Natural killer cell treated with Interleukin-12 subunit alpha and Interleukin-12 subunit beta and Interleukin-15 and Interleukin-18, amount 100 ng/mL, for 72 hours (primary cell): Measurements from ENCODE around the gene SYNJ1. TPM values are rescaled to one million over a fixed set of nuclear protein-coding genes. Genes with fewer than 3 reads are reported as not detected.
"Not testable (repeated sequence)": the region's sequence is repeated elsewhere in the genome, so short reads cannot be mapped to it uniquely, and the experiment has no call there.

Experiments
- ATAC-seq, 2 donors: fragments of 150-1000 bp; cut with Tn5 transposase in 1 of 2; sonication (Bioruptor Pico), chemical (Tn5 transposase) in 1 of 2; 2 replicates each; pipeline ENCODE4 v1.10.0; 2021
- DNase-seq: peaks from one replicate; pipeline ENCODE4 v3.0.0; 2022; ENCODE audit warnings: low spot score
- H3K27ac Mint-ChIP-seq, 2 donors: 1 replicate in 1 of 2; 2 replicates in 1 of 2; pipeline ENCODE4 v1.8.0; 2022; ENCODE audit warnings: mixed read lengths in 2 of 2, mild to moderate bottlenecking in 1 of 2, moderate library complexity in 1 of 2
- H3K27me3 Mint-ChIP-seq, 2 donors: 1 replicate in 1 of 2; 2 replicates in 1 of 2; pipeline ENCODE4 v1.8.0; 2022; ENCODE audit warnings: mixed read lengths in 2 of 2
- H3K36me3 Mint-ChIP-seq: one replicate; pipeline ENCODE4 v1.8.0; 2022; ENCODE audit warnings: mixed read lengths
- H3K4me1 Mint-ChIP-seq, 2 donors: 1 replicate in 1 of 2; 2 replicates in 1 of 2; pipeline ENCODE4 v1.8.0; 2022; ENCODE audit warnings: low read depth in 2 of 2, mixed read lengths in 2 of 2, mild to moderate bottlenecking in 1 of 2
- H3K4me3 Mint-ChIP-seq: one replicate; pipeline ENCODE4 v1.8.0; 2022; ENCODE audit warnings: mixed read lengths
- H3K9me3 Mint-ChIP-seq: 2 replicates; pipeline ENCODE4 v1.8.0; 2022; ENCODE audit warnings: mixed read lengths
- total RNA-seq, 2 donors: library from RNA; stranded (reverse); gene quantifications; one replicate each; pipeline ENCODE4 v1.2.3, GENCODE V29; 2022

Gene SYNJ1
- total RNA-seq, 2 donors from 2014 or later: 15.4 to 17.4 TPM

DNA sequence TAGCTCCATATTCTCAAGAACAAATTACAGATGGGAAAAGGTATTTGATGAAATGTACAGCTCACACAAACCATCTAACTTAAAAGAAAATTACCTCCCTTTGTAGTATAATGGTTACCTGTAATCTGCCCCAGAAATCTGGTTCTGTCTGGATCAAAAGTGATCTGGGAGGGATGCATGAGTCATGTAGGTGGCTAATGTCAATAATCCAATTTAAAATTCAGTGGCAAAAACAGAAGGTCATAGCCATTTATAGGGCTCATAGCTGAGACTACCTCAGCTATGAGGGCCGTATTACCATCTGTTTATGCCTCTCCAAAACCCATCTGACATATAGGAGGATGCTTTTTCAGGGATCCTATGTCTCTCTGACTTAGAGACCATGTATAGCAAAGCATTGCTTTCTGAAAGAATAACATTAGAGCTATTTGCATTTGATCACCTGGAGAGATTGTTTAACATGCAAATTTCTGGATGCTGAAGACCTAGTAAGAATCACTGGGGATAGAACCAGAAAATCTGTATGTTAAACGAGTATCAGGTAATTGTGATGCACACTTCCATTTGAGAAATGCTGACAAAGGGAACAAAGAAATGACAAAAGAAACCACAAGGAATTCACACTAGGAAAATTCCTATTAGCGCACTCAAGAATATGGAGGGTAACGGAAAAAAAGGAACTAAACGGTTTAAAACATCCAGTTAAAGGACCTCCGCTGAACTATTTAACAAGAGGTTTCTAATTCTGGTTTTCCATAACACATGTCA is 26.2 kb upstream of the SYNJ1 start:
- Mint-ChIP-seq H3K9me3 (no peaks in the 10 kb centered on the region), H3K4me1 (no peaks in the 10 kb centered on the region), H3K4me3 (no peak overlapping the region), H3K36me3 (peaks cover 26% of the 10 kb centered on the region), H3K27ac (no peak overlapping the region), H3K27me3 (no peaks in the 10 kb centered on the region)
- DNase-seq (no peak), ATAC-seq (no peak)

DNA sequence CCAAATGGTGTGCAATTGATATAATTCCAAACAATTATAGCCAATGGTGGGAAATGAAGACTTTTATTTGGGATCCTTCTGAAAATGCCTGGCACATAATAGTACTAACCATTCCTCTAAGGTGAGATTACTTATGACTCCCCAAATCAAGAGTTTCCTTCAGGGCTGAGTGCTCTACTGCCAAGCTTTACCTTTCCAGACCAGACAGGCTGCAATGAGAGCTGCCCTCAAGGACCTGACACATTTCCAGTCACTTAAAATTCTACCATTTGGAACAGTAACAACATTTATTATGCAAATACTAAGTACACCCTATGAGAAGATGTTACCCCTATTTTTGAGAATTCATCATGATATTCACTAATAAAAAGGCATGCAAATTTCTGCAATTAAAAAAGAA is 22.6 kb upstream of the SYNJ1 start:
- Mint-ChIP-seq H3K4me1 (peaks cover 7 to 8% of the 10 kb centered on the region in 2 donors), H3K4me3 (no peak overlapping the region), H3K27ac (no peak overlapping the region), H3K36me3 (peaks cover 48% of the 10 kb centered on the region), H3K27me3 (no peaks in the 10 kb centered on the region), H3K9me3 (no peaks in the 10 kb centered on the region)
- DNase-seq (no peak), ATAC-seq (no peak)

DNA sequence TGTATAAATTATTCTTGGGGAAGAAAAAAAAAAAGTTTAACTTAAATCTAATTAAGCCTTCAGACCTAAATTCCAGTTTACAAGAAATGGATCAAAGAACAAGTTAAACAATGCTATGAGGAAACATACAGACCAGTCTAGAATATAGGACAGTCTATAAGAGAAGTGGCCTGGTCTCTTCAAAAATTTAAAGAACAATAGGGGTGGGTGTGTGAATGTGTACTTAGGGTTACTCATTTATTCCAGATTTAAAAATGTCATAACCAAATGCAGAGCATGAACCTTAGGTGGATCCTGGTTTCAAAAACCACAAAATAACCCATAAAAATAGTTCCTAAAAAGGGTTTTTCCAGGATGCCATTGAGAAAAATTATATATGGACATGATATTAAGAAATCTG is 21.8 kb upstream of the SYNJ1 start:
- no peak overlapping the region for H3K4me3 Mint-ChIP-seq
- H3K27me3 Mint-ChIP-seq: no peaks in the 10 kb centered on the region
- H3K4me1 Mint-ChIP-seq: peaks cover 7 to 8% of the 10 kb centered on the region in 2 donors
- peaks cover 45% of the 10 kb centered on the region for H3K36me3 Mint-ChIP-seq
- H3K27ac Mint-ChIP-seq: no peak overlapping the region
- DNase-seq (no peak), ATAC-seq (no peak)
- no peaks in the 10 kb centered on the region for H3K9me3 Mint-ChIP-seq

DNA sequence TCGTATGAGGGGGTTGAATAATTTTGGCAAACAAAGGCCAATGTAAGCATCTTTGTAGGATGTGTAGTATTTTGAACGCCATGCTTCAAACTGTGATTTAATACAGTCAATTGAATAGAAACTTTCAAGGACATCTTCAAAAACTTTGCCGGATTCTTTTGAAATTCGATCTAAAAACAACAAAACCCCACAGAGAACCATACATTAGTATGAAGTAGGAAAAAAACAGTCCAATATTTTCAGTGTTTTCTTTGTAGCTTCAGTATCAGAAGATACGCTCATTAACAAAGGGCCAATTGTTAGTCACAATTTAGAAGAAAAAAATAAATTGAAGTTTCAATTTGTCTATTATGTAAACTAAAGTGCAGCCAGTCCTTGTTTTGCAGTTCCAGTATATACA is 20.7 kb upstream of the SYNJ1 start:
- H3K27me3 Mint-ChIP-seq: no peaks in the 10 kb centered on the region
- no peak overlapping the region for H3K4me3 Mint-ChIP-seq
- ATAC-seq (no peak), DNase-seq (no peak)
- H3K36me3 Mint-ChIP-seq: peaks cover 40% of the 10 kb centered on the region
- no peak overlapping the region for H3K27ac Mint-ChIP-seq
- H3K4me1 Mint-ChIP-seq: peaks cover 7 to 8% of the 10 kb centered on the region in 2 donors
- H3K9me3 Mint-ChIP-seq: no peaks in the 10 kb centered on the region

DNA sequence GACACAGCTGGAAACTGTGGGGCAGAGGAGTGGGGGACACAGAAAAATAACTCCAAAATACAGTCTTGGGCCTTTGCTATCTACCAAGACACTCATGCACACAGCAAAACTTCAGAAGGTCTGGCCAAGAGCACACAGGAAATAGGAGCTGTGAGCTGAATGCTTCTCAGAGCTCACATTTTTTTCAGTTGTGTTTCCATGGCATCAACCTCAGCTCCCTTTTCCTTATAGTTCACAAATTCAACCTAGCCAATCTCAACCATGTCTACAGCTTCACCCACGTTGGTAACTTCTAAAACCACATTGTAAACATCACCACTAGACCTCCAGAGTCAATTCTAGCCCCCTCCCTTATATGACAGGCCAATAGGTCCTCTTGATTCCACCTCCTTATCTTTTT is 19.6 kb upstream of the SYNJ1 start:
- Mint-ChIP-seq H3K4me3 (no peak overlapping the region), H3K9me3 (no peaks in the 10 kb centered on the region), H3K27ac (peak overlapping the region in 1 of 2 donors; percentile 69), H3K4me1 (peaks cover 7 to 8% of the 10 kb centered on the region in 2 donors), H3K36me3 (peaks cover 43% of the 10 kb centered on the region), H3K27me3 (no peaks in the 10 kb centered on the region)
- no peak for DNase-seq
- ATAC-seq: no peak

DNA sequence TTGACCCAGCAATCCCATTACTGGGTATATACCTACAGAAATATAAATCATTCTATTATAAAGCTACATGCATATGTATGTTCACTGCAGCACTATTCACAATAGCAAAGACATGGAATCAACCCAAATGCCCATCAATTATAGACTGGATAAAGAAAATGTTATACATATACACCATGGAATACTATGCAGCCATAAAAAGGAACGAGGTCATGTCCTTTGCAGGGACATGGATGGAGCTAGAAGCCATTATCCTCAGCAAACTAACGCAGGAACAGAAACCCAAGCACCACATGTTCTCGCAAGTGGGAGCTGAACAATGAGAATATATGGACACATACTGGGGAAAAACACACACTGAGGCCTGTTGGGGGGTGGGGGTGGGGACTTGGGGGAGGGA is 18.9 kb upstream of the SYNJ1 start:
- not testable (repeated sequence) for DNase-seq, H3K4me3 Mint-ChIP-seq, H3K27ac Mint-ChIP-seq, H3K9me3 Mint-ChIP-seq, H3K4me1 Mint-ChIP-seq, ATAC-seq, H3K27me3 Mint-ChIP-seq
- H3K36me3 Mint-ChIP-seq: peaks cover 47% of the 10 kb centered on the region

DNA sequence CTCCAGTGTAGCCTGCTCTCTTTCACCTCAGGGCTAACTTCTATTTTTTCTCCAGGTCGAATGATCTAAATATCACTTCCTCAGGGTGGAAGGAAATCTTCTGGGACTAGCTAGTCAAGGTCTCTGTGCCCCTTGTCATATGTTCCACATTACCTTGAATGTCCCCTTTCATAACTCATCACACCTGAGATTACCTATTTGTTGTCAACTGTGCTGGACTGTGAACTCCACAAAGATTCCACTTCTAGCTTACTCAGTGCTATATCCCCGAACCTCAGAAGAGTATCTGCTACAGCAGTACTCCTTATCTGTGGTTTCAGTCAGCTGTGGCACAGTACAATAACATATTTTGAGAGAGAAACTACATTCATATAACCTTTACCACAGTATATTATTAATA is 14.6 kb upstream of the SYNJ1 start:
- H3K27me3 Mint-ChIP-seq: no peaks in the 10 kb centered on the region
- H3K36me3 Mint-ChIP-seq: peaks cover 47% of the 10 kb centered on the region
- no peak overlapping the region for H3K4me3 Mint-ChIP-seq
- H3K4me1 Mint-ChIP-seq: peaks cover 3 to 4% of the 10 kb centered on the region in 2 donors
- no peak overlapping the region for H3K27ac Mint-ChIP-seq
- DNase-seq (no peak), ATAC-seq (no peak)
- H3K9me3 Mint-ChIP-seq: no peaks in the 10 kb centered on the region

DNA sequence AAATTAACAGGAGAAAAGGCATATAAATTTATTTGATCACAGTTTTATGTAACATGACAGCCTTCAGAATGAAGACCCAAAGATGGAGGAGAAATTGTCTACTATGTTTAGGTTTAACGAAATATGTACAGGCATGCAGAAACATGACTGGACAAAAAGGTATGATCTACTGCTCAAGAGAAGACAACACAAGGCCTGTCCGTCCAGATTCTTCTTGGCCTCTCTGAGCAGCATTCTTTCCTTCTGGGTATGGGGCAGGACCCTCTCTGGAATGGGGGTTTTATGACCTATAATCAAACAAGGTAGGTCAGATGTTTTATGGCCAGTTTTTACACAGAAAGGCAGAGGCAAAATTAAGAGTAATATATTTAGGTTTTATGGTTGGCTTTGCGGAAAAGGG is 13.5 kb upstream of the SYNJ1 start:
- H3K36me3 Mint-ChIP-seq: peaks cover 36% of the 10 kb centered on the region
- ATAC-seq: no peak
- H3K27me3 Mint-ChIP-seq: no peaks in the 10 kb centered on the region
- no peak overlapping the region for H3K4me3 Mint-ChIP-seq
- no peak overlapping the region for H3K27ac Mint-ChIP-seq
- DNase-seq: no peak
- no peaks in the 10 kb centered on the region for H3K9me3 Mint-ChIP-seq
- H3K4me1 Mint-ChIP-seq: no peaks in the 10 kb centered on the region

DNA sequence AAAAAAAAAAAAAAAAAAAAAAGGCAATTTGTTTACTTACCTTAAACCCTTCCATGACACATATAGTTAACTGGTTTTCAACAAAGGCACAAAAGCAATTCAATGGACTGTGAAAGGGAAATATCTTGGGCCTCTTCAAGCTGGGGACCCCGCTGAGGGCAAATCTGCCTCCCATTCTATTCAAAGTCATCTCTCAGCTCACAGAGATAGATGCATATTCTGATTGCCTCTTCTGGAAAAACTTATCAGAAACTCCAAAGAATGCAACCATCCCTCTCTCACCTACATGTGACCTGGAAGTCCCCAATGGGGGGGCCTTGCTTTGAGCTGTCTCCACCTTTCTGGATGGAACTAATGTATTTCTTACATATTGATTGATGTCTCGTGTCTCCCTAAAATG is 12.1 kb upstream of the SYNJ1 start:
- ATAC-seq (no peak), DNase-seq (no peak)
- H3K36me3 Mint-ChIP-seq: peaks cover 31% of the 10 kb centered on the region
- H3K27ac Mint-ChIP-seq: no peak overlapping the region
- no peak overlapping the region for H3K4me3 Mint-ChIP-seq
- H3K27me3 Mint-ChIP-seq: no peaks in the 10 kb centered on the region
- H3K4me1 Mint-ChIP-seq: no peaks in the 10 kb centered on the region
- H3K9me3 Mint-ChIP-seq: no peaks in the 10 kb centered on the region

DNA sequence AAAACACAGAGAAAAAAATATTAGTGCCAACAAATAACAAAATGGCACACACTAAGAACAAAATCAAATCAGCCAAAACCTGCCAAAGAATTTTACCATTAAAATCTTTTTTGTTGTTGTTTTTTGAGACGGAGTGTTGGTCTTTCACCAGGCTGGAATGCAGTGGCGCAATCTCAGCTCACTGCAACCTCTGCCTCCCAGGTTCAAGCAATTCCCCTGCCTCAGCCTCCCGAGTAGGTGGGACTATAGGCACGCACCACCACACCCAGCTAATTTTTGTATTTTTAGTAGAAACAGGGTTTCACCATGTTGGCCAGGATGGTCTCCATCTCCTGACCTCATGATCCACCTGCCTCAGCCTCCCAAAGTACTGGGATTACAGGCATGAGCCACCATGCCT is 8.3 kb upstream of the SYNJ1 start:
- not testable (repeated sequence) for H3K27me3 Mint-ChIP-seq, DNase-seq, H3K9me3 Mint-ChIP-seq, H3K4me1 Mint-ChIP-seq, H3K4me3 Mint-ChIP-seq, H3K27ac Mint-ChIP-seq, ATAC-seq
- peaks cover 17% of the 10 kb centered on the region for H3K36me3 Mint-ChIP-seq

DNA sequence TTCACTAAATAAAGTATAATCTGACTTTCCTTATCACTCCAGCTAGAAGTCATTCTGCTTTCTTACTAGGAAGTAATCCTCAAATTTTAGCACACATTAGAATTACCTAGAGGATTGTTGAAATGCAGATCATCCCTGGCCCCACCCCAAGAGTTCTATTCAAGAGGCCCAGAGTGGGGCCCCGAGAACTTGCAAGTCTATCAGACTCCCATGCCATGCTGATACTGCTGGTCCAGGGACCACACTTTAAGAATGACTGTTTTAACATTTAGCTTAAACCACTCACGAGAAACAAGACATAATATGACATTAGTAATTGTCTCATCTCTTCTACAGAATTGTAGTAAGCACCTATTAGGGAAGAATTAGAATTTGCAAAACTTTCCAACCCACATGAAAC is 7.7 kb upstream of the SYNJ1 start:
- Mint-ChIP-seq H3K27me3 (no peaks in the 10 kb centered on the region), H3K4me1 (no peaks in the 10 kb centered on the region), H3K9me3 (no peaks in the 10 kb centered on the region), H3K4me3 (no peak overlapping the region), H3K36me3 (peaks cover 11% of the 10 kb centered on the region), H3K27ac (no peak overlapping the region)
- DNase-seq (no peak), ATAC-seq (no peak)

DNA sequence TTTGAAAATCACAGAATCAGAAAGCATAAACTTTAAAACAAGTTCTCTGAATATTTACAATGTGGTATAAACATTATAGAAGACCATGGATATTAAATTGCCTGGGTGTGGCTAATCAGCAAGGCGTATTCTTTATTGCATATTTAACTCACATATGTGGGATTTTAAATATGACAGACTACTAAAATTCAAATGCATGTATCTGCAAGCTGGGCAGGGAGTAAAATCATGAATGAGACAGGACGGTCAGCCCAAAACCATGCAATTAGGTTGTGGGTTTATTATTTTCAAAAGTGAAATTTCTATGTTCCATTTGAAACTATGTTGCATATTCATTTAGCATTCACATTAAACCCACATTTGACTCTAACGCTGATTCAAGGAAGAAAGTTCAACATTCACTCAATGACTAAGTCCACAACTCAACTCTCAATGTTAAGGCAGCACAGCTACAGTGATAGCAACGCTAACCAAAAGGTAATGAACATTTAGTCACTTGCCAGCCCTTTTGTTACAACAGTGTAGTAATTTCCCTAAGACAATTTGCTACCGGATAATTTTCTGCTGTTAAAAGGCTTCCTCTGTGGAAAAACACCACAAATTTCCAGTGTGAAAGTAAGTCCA is 6.3 kb upstream of the SYNJ1 start:
- Mint-ChIP-seq H3K36me3 (peaks cover 6% of the 10 kb centered on the region), H3K4me3 (no peak overlapping the region), H3K27me3 (no peaks in the 10 kb centered on the region), H3K9me3 (no peaks in the 10 kb centered on the region), H3K4me1 (no peaks in the 10 kb centered on the region), H3K27ac (no peak overlapping the region)
- ATAC-seq (no peak), DNase-seq (no peak)

DNA sequence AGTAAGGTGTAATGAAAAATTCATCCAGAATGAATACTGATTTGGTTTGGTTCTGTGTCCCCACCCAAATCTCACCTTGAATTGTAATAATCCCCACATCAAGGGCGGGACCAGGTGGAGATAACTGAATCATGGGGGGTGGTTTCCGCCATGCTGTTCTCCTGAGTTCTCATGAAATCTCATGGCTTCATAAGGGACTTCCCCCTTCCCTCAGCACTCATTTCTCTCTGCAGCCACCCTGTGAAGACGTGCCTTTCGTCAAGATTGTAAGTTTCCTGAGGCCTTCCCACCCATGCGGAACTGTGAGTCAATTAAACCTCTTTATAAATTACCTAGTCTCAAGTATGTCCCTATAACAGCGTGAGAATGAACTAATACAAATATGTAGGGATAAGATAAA is 5.5 kb upstream of the SYNJ1 start:
- no peaks in the 10 kb centered on the region for H3K27me3 Mint-ChIP-seq
- no peak for ATAC-seq
- H3K36me3 Mint-ChIP-seq: peaks cover 6% of the 10 kb centered on the region

DNA sequence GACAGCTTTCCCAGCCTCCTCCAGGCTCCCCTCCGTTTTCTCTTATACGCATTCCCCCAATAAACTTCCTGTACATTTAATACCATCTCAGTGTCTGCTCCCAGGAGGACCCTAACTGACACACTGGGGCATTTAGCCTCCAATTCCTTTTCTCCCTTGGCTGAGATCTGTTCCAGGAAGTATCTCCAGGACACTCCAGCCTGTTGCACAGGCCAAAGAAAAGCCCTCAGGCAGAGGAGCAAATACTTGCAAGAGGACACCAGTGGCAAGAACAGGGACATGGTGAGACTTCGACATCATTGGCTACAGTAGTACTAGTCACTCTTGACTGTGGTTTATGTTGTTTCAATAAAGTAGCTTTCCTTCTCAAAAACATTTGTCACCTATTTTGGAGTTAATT is 4.7 kb upstream of the SYNJ1 start:
- Mint-ChIP-seq H3K27ac (no peak overlapping the region), H3K27me3 (no peaks in the 10 kb centered on the region), H3K36me3 (peaks cover 6% of the 10 kb centered on the region), H3K4me1 (peaks cover 7 to 8% of the 10 kb centered on the region in 2 donors), H3K4me3 (no peak overlapping the region), H3K9me3 (no peaks in the 10 kb centered on the region)
- DNase-seq: no peak
- no peak for ATAC-seq

More for the DNA sequence above, 5.5 kb upstream of the SYNJ1 start:
- DNase-seq: no peak
- no peaks in the 10 kb centered on the region for H3K9me3 Mint-ChIP-seq
- H3K4me1 Mint-ChIP-seq: peaks cover 6% of the 10 kb centered on the region in 2 donors
- no peak overlapping the region for H3K27ac Mint-ChIP-seq
- no peak overlapping the region for H3K4me3 Mint-ChIP-seq
